ENCODE results near the gene CLIC3.
"Not testable (repeated sequence)": the region's sequence is repeated elsewhere in the genome, so short reads cannot be mapped to it uniquely, and the experiment has no call there.

Gene CLIC3

DNA sequence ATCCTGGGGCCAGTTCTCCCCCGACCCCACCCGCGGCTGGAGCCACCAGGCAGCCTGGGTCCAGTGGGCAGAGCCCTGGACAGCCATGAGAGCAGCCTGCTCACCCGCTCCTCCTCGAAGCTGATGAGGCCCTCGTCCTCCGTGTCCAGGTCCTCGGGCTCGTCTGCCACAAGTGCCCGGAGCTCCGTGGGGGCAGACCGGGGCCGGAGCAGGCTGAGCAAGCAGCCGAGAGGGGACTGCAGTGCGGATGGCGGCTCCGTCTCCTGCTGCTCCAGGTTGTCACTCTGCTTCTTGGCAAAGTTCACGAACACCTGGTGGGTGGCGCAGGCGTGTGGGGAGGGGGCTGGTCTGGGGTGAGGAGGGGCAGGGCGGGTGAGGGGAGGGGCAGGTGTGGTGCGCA is 11.9 kb upstream of the CLIC3 start:
- in situ Hi-C loops (cut with HindIII; ENCODE audit: low pct_ligation_motif_present, low pct_unique_long_range_greater_than_20kb, low sequenced_read_pairs) = no loop called here
- DNase-seq = no peak

DNA sequence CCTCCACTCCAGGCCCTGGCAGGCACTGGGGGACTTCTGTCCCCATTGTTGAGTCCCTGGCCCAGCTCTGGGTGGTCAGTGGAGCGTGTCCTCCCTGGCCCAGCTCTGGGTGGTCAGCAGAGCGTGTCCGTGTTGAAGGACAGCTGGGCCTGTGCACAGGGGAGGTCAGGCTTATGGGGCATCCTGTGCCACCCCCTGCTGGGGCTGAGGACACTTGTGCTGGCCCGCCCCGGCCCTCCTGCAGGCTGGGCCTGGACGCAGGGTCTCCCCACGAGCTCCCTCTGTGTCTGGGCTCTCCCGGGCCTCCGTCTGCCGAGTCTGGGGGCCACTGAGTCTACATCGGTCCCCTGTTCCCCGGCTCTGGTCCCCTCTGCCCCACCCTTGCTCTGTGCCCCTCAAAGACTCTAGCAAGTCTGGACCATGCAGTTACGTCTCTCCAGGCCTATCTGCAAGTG is 11.5 kb upstream of the CLIC3 start:
- no peak for DNase-seq
- in situ Hi-C loops (cut with HindIII; ENCODE audit: low pct_ligation_motif_present, low pct_unique_long_range_greater_than_20kb, low sequenced_read_pairs) = no loop called here

DNA sequence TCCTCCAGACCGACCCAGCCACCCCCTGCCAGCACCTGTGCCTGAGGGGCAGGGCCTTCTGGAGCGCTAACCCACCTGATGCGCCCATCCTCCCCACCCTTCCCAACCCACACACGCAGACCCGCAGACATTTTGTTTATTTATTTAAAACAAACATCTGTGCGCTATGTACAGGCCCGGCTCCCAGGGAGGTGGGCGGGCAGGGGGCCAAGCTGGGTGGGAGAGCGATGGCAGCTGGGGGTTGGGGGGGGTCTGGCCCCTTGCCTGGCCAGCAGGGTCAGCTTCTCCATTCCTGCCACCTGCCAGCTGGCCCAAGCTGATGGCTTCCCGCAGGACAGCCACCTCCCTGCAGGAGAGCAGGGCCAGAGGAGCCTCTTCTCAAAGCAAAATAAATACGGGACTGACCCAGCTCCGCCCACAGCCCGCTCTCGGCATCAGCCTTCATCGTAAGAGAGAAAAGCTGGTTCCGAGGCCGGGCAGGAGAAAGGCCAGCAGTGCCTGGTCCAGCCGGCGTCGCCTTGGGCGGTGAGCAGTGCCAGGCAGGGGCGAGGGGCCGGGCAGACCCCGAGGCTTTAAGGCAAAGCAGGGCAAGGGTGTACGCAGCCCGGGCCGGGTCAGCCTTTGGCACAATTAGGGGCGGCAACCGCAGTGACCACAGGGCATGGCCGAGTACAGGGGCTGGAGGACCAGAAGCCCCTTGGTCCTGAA is 10.9 kb upstream of the CLIC3 start:
- DNase-seq = no peak
- in situ Hi-C loops (cut with HindIII; ENCODE audit: low pct_ligation_motif_present, low pct_unique_long_range_greater_than_20kb, low sequenced_read_pairs) = no loop called here

DNA sequence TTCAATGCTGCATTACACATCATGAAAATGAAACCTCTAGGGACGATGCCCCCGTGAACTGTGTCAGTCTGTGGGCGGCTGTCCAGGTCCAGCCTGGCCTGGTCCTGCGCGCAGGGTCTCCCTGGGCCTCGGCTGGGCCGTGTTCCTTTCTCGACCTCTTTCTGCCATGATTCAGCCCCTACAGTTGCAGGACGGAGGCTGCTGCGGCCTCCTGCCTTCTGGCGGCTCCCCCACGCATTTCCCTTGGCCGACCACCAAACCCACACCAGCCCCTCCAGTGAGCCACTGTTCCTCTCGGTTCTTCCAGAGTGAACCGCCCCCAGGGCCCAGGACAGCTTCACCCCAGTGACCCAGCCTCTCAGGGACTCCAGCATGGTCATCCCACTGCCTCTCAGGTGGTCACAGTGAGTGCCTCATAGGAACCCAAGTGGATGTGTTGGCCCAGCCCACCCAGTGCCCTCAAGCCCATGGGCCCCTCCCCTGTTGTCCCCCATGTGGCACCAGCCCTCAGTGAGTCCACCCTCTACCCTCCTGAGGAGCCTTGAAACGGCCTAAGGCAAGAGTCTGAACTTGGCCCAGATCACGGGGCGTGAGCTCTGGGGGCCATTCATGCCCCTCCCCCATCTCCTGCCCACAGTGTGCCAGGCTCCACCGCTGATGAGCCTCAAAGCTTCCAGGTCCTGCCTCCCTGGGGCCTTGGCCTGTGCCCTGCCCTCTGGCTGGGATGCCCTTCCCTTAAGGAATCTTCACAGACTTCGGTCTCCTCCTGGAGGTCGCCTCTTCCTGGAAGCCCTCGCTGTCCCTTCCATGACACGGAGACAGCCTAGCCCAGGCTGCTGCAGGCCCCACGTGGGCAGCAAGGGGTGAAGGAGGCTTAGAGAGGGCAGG is 10.0 kb upstream of the CLIC3 start:
- DNase-seq = no peak
- in situ Hi-C loops (cut with HindIII; ENCODE audit: low pct_ligation_motif_present, low pct_unique_long_range_greater_than_20kb, low sequenced_read_pairs) = no loop called here

DNA sequence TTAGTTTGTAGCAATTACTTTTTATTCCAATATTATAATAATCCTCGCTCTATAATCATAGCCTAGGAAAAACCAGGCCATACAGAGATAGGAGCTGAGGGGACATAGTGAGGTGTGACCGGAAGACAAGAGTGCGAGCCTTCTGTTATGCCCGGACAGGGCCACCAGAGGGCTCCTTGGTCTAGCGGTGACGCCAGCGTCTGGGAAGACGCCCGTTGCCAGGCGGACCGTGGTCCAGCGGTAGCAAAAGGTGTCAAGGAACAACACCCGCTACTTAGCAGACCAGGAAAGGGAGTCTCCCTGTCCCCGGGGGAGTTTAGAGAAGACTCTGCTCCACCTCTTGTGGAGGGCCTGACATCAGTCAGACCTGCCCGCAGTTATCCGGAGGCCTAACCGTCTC is 7.9 kb upstream of the CLIC3 start:
- DNase-seq; in situ Hi-C loops (cut with HindIII; ENCODE audit: low pct_ligation_motif_present, low pct_unique_long_range_greater_than_20kb, low sequenced_read_pairs): not testable (repeated sequence)

DNA sequence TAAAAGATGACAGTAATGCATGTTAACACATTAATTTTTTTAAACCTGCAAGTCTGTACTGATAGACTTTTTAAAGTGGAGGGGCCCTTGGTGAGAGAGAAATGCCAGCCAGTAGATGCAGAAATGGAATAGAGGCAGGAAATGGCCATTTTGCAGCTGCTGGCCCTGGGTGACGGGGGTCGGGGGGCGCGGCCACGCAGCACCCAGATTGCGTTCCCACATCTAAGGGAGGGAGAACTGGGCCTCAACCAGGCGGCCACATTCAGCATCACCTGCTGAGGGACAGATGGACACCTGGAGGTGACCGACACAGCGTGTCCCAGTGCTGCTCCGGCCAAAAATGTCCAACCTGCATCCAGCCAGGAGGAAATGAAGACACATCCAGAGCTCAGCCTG is 6.3 kb upstream of the CLIC3 start:
- no peak for DNase-seq
- in situ Hi-C loops (cut with HindIII; ENCODE audit: low pct_ligation_motif_present, low pct_unique_long_range_greater_than_20kb, low sequenced_read_pairs) = no loop called here

GRCh38 chr9:137001857-137002645 is 5.7 kb upstream of the CLIC3 start:
- no peak for DNase-seq
- in situ Hi-C loops (cut with HindIII; ENCODE audit: low pct_ligation_motif_present, low pct_unique_long_range_greater_than_20kb, low sequenced_read_pairs) = no loop called here

- no peak for DNase-seq
- in situ Hi-C loops (cut with HindIII; ENCODE audit: low pct_ligation_motif_present, low pct_unique_long_range_greater_than_20kb, low sequenced_read_pairs) = no loop called here
Observed at GRCh38 chr9:137000177-137000930, 4.0 kb upstream of the CLIC3 start.

GRCh38 chr9:136997830-136998234 is 1.5 kb upstream of the CLIC3 start:
- in situ Hi-C loops (cut with HindIII; ENCODE audit: low pct_ligation_motif_present, low pct_unique_long_range_greater_than_20kb, low sequenced_read_pairs) = no loop called here
- DNase-seq = no peak

- in situ Hi-C loops (cut with HindIII; ENCODE audit: low pct_ligation_motif_present, low pct_unique_long_range_greater_than_20kb, low sequenced_read_pairs) = no loop called here
- no peak for DNase-seq
Observed at GRCh38 chr9:136997371-136997770, 1.0 kb upstream of the CLIC3 start.

DNA sequence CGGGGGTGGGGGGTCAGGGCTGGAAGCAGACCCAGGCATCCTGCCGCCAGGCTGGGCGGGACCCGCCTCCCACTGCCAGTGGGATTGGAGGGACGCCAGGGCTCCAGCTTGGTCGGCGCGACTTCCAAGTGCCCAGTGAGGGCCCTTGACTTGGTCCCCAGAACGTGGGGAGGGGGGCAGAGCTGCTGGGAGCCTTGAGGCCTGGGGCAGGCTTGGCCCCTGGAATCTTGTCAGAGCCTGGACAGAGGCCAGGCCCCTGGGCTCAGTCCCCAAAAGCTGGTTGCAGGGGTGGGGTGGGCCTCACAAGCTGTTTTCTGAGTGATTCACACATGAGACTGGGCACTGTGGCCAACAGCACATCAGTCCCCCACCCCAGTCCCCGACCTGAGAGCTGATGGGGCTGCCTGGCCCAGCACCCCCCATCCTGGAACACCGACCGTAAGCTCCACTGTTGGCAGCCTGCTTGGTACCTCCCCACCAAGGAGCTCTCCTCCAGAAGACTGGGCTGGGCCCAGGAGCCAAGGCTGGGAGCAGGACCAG is 526 bp downstream of the CLIC3 start:
- DNase-seq = no peak
- in situ Hi-C loops (cut with HindIII; ENCODE audit: low pct_ligation_motif_present, low pct_unique_long_range_greater_than_20kb, low sequenced_read_pairs) = no loop called here

DNA sequence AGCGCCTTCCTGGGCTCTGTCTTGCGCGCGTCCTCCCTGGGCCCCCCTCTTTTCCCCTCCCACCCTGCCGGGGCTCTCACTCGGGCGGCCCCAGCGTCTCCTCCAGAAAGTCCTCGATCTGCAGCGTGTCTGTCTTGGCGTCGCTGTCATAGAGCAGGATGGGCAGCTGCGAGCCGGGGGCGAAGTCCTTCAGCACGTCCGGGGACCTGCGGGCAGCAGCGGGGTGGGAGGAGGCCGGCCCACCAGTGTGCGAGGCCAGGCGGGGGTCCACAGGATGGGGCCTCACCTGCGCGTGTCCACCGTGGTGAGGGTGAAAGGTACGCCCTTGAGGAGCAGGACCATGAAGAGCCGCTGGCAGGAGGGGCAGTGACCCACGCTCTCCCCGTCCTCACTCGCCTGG is 1.0 kb downstream of the CLIC3 start:
- DNase-seq = no peak
- in situ Hi-C loops (cut with HindIII; ENCODE audit: low pct_ligation_motif_present, low pct_unique_long_range_greater_than_20kb, low sequenced_read_pairs) = no loop called here

DNA sequence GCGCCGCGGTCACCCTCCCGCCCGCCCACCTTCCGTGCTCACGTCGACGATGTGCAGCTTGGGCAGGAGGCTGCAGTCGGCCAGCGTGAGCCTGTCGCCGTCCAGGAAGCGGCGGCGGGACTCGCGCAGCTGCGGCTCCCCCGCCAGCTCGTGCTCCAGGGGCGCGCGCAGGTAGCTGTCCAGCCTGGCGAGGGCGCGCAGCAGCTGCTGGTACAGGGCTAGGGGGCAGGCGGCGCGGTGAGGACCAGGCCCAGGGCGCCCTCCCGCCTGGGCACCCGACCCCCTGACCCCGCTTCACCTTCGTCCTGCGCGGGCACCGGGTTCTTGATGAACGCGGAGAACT is 1.5 kb downstream of the CLIC3 start:
- no peak for DNase-seq
- in situ Hi-C loops (cut with HindIII; ENCODE audit: low pct_ligation_motif_present, low pct_unique_long_range_greater_than_20kb, low sequenced_read_pairs) = no loop called here

DNA sequence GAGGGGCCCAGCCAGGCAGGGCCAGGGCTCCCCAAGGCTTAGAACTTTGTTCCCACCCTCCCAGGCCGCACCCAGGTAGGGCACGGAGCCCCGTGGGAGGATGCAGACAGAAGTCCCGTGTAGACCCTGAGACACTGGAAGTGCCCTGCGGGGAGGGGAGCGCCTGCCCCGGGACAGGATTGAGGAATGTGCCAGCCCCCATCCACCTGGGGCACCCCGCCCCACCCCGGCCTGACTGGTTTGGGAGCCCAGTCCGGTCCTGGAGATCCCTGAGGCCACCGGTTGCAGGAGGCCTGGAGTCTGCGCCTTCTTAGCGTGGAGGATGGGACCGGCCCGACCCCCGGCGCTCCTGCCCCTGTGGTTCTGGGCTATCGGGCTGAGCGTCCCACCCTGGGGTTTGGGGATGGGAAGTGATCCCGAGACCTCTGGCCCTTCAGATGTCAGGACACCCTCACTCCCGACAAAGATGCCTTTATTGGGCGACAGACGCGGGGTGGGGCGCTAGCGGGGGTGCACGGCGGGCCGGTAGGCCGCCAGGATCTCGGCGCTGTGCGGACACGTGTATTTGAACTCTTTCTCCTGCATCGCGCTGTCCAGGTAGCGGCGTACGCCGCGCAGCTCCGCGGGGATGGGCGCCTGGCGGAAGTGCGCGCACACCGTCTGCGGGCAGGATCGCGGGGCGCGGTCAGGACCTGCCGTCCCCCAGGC is 2.0 kb downstream of the CLIC3 start:
- in situ Hi-C loops (cut with HindIII; ENCODE audit: low pct_ligation_motif_present, low pct_unique_long_range_greater_than_20kb, low sequenced_read_pairs) = no loop called here
- no peak for DNase-seq

- no peak for DNase-seq
- in situ Hi-C loops (cut with HindIII; ENCODE audit: low pct_ligation_motif_present, low pct_unique_long_range_greater_than_20kb, low sequenced_read_pairs) = no loop called here
Observed at GRCh38 chr9:136992819-136993369, 3.5 kb downstream of the CLIC3 start.

DNA sequence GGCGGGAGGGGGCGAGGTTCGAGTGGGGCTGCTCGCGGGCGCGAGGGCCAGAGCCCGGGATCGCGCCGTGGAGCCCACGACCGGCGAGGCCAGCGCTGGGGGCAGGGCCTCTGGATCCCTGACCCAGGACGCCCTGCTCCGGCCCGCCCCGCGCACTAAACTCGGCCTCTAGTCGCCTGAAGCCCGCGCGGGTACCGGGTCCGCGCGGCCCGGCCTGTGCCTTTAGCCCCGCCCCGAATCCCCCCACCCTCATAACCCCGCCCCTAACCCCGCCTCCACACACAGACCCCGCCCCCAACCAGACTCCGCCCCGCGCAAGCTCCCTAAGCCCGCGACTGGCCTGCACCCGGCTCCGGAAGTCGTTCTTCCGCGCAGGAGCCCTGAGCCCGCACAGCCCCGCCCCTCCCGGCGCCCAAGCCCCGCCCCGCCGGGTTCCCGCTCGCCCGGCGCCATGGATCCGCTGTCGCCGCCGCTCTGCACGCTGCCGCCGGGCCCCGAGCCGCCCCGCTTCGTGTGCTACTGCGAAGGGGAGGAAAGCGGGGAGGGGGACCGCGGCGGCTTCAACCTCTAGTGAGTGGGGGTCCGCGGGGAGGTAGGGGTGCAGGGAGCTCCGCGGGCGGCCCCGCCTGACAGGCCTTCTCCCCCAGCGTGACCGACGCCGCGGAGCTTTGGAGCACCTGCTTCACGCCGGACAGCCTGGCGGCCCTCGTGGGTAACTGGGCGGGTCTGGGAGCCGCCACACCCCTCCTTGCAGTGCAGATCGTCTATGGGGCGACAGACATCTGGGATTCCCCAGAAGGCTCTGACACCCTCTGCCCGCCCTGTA is 4.2 kb downstream of the CLIC3 start, which contains the start of gene PAXX:
PAXX (plus strand) TSS at position 430 of the 826 bp plus-strand sequence; CDS start at position 452, 22 bp downstream.
- peak; percentile 85 for DNase-seq
- in situ Hi-C loops (cut with HindIII; ENCODE audit: low pct_ligation_motif_present, low pct_unique_long_range_greater_than_20kb, low sequenced_read_pairs) = no loop called here
